ENCODE results near the gene PARL. TPM values are rescaled to one million over a fixed set of nuclear protein-coding genes. Genes with fewer than 3 reads are reported as not detected.

The PARL gene
- polyA plus RNA-seq, 1 of the 3 experiments (the other 2 are of a cell fraction) = 50.1 TPM

GRCh38 chr3:183825456-183826161 lies 59.1 kb downstream of the PARL start, which contains the start of gene MAP6D1:
Gene MAP6D1, minus strand, starts transcription at chr3:183825577. Its CDS starts 30 bp downstream, at chr3:183825547.
- Histone ChIP-seq H3K9me2 (no peaks in the 10 kb centered on the region), H3K36me3 (replicated peaks in 1 of 2; ENCODE audit: control insufficient read depth in 1 of 2, insufficient read depth in 2 of 2, low read length in 1 of 2) (peaks cover 0 to 22% of the 10 kb centered on the region in 2 experiments), H3K9me3 (no peaks in the 10 kb centered on the region), H3K9ac (peak within 1 kb of the TSS; percentile 41; the same call in 1 of the 2 replicates), H3K27ac (ENCODE audit: low read depth in 2 of 2, low read length in 1 of 2) (0 out of 4 replicates have a peak within 1 kb of the TSS, but pooled peaks of 1 of the 2 experiments have one; percentile 30), H2AFZ (ENCODE audit: low read depth) (peak within 1 kb of the TSS; percentile 74; the same call in 1 of the 2 replicates), H3K4me3 (ENCODE audit: low read depth in 2 of 2, low read length in 1 of 2) (peak within 1 kb of the TSS; percentile 61), H3K79me2 (ENCODE audit: insufficient read depth) (no peaks in the 10 kb centered on the region), H3K4me1 (ENCODE audit: control insufficient read depth in 1 of 2, insufficient read depth in 2 of 2, low read depth in 1 of 2, low read length in 1 of 2) (peaks cover 0 to 26% of the 10 kb centered on the region in 2 experiments; a peak in 2 of 4 replicates), H3F3A (replicated peaks; ENCODE audit: insufficient read depth) (peaks cover 11% of the 10 kb centered on the region), H3K4me2 (peak within 1 kb of the TSS; percentile 82), H4K20me1 (ENCODE audit: insufficient read depth) (0 out of 2 replicates have a peak, but pooled peaks cover 3% of the 10 kb centered on the region), H3K27me3 (ENCODE audit: insufficient read depth) (no peaks in the 10 kb centered on the region)
- TF ChIP-seq ZBTB33 (IDR thresholded peaks at IDR 0.05; ENCODE audit: borderline replicate concordance, low read depth) = no peak
- TF ChIP-seq MEF2A (IDR thresholded peaks at IDR 0.05; ENCODE audit: borderline replicate concordance, low read depth) = no peak
- TF ChIP-seq PBX3 (IDR thresholded peaks at IDR 0.05) = 0 out of 2 replicates have a peak, but pooled peaks have one; percentile 11
- TF ChIP-seq RAD21 (IDR thresholded peaks at IDR 0.05; ENCODE audit: low read length) = peak; percentile 32
- TF ChIP-seq CHD2 (IDR thresholded peaks at IDR 0.05; ENCODE audit: low read length, partially characterized antibody) = no peak
- peak; percentile 28; the same call in 1 of the 2 replicates for TF ChIP-seq SMC3 (IDR thresholded peaks at IDR 0.05; ENCODE audit: low read depth, low read length)
- no peak for TF ChIP-seq MAX (IDR thresholded peaks at IDR 0.05; ENCODE audit: low read depth)
- TF ChIP-seq TEAD4 (IDR thresholded peaks at IDR 0.05; ENCODE audit: borderline replicate concordance, insufficient read depth) = no peak
- TF ChIP-seq CTCF (IDR thresholded peaks at IDR 0.05) = peak; percentile 46
- POLR2A ChIA-PET = interaction anchor here (1.0 to 2.7 kb wide), 3 partner anchors 15 to 128 kb away, joined by 4 to 9 read pairs (median 5); partner anchors contain the start of genes PARL and YEATS2
- peak; percentile 96 for DNase-seq
- CTCF ChIA-PET = interaction anchor here (0.7 to 4.1 kb wide), 14 partner anchors 8 to 78 kb away, joined by 3 to 29 read pairs (median 4); partner anchors contain the start of gene PARL
- WGBS (ENCODE audit: low lambda C conversion rate) = 40% methylated on average over 6 of the region's 69 CpGs

Data from SK-N-SH (cell line).